NB4 (cell line): ENCODE measurements around the gene SLC25A31.

ENCODE experiments used
- MYC ChIP-seq: IDR thresholded peaks from 2 replicates; pipeline ENCODE4 v1.6.1; 2011; ENCODE audit warnings: low read depth, low read length
- POLR2A ChIP-seq: IDR thresholded peaks from 2 replicates; pipeline ENCODE4 v1.6.1; 2011; ENCODE audit warnings: mild to moderate bottlenecking; ENCODE audit not compliant: insufficient read length; ENCODE audit errors: extremely low read depth
- TF ChIP-seq, protein P1 (sequence below): IDR thresholded peaks from one replicate; pipeline ENCODE4 v1.5.1; 2012; ENCODE audit warnings: low read depth, low read length
- TF ChIP-seq, protein P2 (sequence below): IDR thresholded peaks from 2 replicates; pipeline ENCODE4 v1.6.1; 2011; ENCODE audit warnings: low read depth, low read length

DNA sequence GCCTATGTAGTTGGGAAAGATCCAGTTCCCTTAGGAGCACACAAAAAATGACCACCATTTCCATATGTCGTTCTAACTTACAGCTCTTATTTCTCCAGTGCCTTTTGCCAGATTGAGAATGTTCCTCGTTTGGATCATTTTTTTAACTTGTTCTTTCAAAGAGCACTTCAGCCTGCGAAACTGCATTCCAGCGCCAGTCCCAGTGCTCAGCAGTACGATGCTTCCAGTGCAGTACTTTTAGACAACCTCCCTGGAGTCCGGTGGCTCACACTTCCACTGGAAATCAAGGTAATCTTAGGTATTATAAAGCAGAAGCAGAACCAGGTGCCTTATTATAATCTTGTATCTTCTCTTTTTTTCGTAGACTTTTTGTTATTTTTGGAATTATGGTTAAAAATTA lies 42.6 kb upstream of the SLC25A31 start:
- TF ChIP-seq, protein P1, sequence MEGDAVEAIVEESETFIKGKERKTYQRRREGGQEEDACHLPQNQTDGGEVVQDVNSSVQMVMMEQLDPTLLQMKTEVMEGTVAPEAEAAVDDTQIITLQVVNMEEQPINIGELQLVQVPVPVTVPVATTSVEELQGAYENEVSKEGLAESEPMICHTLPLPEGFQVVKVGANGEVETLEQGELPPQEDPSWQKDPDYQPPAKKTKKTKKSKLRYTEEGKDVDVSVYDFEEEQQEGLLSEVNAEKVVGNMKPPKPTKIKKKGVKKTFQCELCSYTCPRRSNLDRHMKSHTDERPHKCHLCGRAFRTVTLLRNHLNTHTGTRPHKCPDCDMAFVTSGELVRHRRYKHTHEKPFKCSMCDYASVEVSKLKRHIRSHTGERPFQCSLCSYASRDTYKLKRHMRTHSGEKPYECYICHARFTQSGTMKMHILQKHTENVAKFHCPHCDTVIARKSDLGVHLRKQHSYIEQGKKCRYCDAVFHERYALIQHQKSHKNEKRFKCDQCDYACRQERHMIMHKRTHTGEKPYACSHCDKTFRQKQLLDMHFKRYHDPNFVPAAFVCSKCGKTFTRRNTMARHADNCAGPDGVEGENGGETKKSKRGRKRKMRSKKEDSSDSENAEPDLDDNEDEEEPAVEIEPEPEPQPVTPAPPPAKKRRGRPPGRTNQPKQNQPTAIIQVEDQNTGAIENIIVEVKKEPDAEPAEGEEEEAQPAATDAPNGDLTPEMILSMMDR, result no peak
- no peak for TF ChIP-seq POLR2A
- TF ChIP-seq, protein P2, sequence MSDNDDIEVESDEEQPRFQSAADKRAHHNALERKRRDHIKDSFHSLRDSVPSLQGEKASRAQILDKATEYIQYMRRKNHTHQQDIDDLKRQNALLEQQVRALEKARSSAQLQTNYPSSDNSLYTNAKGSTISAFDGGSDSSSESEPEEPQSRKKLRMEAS, result no peak
- no peak for TF ChIP-seq MYC
